GM21367 (cell line): ENCODE data around the gene MTG1.

ENCODE experiments used
- ATAC-seq: cut with Tn5 transposase; IDR thresholded peaks from one replicate; pipeline ENCODE4 v1.9.1; 2021; ENCODE audit not compliant: unreplicated experiment

Gene MTG1

DNA sequence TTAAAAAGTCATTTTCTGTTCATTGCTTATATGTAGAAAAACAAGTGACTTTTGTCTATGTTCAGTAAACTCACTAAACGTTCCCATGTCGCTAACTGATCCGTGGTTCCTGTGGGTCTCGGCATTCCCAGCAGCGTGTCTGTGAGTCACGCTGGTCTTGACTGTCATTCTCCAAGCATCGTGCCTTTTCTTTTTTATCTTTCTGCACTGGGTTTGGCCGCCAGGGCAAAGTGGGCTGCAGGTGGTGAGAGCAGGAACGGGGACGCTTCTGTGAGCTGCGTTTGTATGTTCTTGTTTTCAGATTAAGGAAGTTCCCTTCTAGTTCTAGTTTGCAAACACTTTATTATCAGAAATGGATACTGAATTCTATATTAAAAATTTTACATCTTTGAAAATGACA lies 53.0 kb downstream of the MTG1 start:
- no peak for ATAC-seq

DNA sequence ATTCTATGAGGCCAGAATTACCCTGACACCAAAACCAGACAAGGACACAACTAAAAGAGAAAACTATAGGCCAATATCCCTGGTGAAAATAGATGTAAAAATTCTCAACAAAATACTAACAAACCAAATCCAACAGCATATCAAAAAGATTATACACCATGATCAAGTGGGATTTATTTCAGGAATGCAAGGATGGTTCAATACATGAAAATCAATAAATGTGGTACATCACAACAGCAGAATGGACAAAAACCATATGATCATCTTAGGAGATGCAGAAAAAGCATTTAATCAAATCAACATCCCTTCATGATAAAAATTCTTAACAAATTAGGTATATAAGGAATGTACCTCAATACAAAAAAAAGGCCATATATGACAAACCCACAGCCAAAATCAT lies 54.2 kb downstream of the MTG1 start:
- no peak for ATAC-seq

DNA sequence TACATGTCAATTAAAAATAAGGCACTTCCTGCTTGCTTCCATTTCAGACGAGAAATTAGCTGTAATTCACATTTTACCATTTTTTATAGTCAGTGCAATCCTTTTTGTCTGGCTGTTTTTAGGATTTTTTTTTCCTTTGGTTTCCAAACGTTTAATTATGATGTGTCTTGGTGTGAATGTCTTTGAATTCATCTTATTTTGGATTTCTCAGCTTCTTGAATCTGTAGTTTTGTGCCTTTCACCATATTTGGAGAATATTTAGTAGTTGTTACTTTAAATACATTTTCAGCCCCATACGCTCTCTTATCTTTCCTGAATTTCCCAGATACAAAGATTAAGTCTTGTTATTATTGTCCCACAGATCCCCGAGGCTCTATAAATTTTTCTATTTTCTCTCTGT lies 57.4 kb downstream of the MTG1 start:
- no peak for ATAC-seq

DNA sequence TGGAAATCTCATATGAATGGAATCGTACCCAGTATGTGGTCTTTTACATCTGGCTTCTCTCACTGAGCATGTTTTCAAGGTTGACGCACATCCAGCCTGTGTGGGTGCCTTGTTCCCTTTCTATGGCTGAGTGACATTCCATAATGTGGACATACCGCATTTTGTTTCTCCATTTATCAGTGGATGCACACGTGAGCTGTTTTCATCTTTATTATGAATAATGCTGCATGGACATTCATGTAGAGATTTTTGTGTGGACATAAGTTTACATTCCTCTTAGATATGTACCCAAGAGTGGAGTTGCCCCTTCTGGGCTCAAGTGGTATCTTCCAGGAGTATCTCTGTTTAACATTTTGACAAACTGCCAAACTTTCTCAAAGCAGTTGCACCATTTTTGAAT lies 58.5 kb downstream of the MTG1 start:
- no peak for ATAC-seq

DNA sequence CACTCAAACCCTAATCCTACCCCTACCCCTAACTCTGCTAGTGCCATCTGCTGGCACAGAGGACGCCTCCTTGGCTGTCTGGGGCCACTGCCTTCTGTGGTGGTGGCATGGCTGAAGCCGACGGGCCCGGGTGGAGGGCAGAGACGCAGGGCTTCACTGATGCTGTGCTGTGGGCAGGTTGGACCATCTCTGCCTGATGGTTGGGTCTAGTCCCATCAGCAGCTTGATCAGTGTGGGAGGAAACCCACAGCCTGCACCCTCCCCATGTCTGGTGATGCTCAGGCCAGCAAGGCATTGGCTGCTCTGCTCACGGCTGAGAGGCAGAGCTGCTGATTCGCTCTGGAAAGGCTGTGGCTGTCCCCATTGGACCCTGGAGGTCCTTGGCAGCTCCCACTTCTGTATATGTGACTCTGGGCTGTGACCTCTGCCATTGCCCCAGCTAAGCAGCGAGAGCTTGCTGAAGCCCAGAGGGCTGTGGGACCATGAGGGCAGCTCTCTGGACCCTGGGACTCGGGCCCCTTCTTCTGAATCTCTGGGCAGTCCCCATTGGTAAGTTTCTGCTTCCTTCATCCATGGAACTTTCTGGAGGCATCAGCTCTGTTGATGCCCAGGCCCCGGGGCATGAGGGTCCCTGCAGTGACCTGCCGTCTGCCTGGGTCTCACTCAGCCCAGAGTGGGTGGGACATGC lies 59.7 kb downstream of the MTG1 start, which contains the start of gene SCART1:
Gene SCART1 (plus strand): TSS at position 430 of the 688 bp plus-strand sequence. CDS start 53 bp downstream, at position 483.
- ATAC-seq = no peak

DNA sequence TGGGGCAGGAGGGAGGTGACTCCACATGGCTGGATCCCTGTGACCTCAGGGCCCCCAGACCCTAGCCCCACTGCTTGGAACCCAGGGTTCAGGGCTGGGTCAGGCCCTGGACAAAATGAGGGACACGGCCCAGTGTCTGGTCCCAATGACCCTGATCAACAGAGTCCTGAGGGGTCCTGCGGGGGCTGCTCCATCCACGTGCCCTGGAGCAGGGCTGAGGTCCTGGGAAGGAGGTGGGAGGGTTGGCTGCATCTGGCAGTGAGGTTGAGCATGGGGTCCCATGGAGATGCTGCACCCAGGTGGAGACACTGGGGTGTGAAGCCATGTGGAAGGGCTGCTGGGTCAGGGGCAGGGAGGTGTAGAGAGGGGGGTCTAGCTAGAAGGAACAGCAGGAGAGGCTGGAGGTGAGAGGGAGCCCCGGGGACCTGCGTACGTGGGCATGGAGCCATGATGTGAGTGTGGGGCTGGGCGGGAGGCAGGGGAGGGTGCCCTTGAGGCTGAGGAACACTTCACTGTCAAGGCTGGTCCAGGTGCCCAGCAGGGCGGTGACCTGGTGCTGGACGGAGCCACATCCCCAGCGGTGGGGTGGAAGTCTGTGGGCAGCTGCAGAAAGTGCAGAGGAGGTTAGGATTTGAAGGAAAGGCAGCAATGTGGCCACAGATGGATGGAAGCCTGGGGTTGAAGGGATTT lies 60.4 kb downstream of the MTG1 start:
- no peak for ATAC-seq

DNA sequence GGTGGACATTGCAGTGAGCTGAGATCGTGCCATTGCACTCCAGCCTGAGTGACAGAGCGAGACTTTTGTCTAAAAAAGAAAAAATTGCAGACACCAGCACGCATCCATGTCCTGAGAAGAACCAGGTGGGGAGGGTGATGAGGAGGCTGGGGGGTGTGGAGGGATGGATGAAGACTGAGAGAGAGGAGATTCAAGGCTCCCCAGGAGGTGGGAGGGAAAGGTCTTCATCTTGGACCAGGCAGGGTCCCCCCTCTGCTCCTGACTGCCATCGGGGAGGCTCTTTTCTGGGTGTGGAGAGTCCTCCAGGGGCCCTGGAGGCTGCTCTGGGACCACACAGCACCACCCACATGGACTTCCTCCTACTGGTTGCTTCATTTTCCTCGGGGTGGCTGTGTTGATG lies 61.2 kb downstream of the MTG1 start:
- no peak for ATAC-seq

DNA sequence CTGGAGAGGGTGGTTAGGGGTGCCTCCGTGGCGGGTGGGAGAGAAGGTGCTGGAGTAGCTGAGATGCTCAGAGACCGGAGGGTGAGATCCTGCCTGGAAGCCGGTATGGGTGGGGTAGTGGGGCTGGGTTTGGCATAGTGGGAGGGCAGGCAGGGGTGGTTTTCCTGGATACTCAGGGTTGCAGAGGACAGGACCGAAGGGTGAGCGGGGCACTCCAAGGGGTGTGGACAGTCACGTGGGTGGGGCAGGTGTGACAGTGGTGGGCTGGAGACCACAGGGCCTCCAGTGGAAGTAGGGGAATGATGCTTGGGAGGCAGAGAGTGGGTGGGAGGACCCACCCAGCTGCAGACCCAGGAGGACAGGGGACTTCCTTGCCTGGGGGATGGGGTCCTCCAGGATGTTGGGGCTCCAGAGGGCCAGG lies 61.7 kb downstream of the MTG1 start:
- ATAC-seq = no peak

DNA sequence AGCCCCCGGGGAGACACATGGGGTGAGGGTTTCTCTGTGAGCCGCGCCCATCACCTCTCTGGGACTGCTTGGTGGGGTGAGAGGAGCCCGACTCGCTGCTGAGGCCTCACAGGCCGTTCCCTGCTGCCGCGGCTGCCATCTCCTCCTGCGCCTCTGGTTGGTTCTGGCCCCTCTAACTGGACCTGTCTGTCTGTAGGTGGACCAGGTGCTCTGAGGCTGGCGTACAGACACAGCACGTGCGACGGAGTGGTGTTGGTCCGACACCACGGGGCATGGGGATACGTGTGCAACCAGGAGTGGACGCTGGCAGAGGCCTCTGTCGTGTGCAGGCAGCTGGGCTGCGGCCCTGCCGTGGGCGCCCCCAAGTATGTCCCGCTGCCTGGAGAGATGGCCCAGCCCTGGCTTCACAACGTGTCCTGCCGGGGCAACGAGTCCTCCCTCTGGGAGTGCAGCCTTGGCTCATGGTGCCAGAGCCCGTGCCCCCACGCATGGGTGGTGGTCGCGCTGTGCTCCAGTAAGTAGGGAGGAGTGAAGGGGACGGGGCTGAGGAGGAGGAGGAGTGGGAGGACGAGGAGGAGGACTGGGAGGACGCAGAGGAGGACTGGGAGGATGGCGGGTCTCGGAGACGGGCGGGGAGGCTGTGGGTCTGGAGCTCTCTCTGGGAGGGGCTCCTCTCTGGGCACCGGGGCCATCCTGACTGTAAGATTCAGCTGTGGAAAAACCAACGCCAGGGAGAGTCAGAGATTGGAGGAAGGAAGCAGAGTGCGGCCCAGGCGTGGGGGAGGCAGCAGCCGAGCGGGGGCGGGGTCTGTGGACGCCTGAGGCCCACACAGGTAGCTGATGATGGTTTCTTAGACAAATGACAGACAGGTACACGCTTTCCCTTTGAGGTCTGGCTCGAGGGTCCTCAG lies 62.3 kb downstream of the MTG1 start:
- no peak for ATAC-seq

DNA sequence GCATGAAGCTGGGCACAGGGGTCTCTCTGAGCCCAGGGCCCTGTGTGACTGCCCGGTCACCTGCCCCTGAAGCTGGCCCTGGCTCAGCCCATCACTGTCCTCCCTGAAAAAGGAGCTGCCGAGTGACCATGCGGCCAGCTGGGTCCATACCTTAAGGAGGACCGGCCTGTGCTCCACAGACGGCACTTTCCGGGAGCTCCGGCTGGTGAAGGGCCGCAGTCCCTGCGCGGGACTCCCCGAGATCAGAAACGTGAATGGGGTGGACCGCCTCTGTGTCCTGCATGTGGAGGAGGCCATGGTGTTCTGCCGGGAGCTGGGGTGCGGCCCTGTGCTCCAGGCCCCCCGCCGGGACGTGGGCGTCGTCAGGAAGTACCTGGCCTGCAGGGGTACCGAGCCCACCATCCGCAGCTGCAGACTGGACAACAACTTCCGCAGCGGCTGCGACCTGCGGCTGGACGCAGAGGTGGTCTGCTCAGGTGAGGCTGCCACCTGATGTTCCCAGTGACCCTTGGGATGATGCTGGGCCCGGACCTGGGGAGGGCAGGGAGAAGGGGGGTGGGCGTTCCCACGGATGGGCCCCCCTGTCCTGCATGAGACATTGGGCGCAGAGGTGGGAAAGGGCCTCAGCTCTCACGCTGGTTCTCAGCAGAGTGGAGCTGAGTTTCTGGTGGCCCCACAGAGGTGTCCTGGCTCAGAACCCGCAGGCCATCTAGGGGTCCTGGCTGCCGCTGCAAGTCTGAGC lies 63.3 kb downstream of the MTG1 start:
- no peak for ATAC-seq

DNA sequence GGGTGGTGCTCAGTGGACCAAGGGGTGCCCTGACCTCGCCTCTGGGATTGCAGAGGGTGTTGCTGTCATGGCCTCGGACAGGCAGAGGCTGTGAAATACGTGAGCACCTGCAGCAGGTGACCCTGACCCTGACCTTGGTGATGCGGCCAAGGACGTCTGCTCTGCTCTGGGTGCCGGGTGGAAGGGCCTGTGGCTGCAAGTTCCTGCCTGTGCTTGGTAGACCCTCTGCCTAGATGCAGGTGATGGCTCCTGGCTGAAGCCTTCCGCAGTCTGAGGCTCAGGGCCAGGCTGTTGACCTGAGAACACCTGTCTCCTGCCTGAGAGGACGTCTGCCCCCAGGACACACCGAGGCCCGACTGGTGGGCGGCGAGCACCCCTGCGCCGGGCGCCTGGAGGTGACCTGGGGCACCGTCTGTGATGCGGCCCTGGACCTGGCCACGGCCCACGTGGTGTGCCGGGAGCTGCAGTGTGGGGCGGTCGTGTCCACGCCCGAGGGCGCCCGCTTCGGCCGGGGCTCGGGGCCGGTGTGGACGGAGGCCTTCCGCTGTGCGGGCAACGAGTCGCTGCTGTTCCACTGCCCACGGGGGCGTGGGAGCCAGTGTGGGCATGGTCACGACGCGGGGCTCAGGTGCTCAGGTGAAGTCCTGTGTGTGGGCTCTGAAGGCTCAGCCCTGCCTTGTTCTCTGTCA lies 64.2 kb downstream of the MTG1 start:
- no peak for ATAC-seq

DNA sequence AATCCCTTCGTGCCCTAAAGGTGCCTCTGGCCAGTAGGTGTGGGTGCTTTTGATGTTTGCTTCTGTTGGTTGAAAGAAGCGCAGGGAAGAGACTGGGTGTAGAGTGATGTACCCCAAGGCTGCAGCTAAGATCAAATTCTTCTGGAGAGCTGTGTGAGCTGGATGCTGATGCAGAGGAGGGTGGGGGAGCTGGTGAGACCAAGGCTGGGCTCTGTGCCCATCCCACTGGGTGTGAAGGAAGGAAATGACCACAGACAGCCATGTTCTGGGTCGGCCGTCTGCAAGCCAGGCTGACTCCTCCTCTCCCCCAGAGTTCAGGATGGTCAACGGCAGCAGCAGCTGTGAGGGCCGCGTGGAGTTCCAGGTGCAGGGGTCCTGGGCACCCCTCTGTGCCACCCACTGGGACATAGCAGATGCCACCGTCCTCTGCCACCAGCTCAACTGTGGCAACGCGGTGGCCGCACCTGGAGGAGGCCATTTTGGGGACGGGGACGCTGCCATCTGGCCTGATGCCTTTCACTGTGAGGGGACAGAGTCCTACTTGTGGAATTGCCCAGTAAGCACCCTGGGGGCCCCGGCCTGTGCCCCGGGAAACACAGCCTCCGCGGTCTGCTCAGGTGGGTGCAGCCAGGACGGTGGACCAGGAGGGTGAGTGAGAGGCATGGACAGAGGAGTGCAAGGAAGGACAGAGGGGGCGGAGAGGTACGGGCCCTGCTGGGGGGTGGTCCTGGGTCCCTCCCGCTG lies 64.9 kb downstream of the MTG1 start:
- ATAC-seq = no peak

DNA sequence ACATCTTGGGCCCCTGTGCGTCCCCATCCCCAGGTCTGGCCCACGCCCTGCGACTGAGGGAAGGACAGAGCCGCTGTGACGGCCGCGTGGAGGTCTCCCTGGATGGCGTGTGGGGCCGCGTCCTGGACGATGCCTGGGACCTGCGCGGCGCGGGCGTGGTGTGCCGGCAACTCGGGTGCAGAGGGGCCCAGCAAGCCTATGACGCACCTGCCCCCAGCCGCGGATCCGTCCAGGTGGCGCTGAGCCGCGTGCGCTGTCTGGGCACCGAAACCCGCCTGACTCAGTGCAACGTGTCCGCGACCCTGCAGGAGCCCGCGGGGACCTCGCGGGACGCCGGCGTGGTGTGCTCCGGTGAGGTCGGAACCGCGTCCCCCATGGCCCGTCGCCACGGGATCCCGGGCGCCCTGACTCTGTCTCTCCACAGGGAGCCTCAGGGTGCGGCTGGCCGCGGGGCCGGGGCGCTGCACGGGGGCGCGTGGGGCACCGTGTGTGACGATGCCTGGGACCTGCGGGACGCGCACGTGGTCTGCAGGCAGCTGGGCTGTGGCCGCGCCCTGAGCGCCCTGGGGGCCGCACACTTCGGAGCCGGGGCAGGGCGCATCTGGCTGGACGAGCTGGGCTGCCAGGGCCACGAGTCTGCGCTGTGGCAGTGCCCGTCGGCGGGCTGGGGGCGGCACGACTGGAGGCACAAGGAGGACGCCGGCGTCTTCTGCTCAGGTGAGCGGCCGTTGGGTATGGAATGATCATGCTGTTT lies 65.7 kb downstream of the MTG1 start:
- ATAC-seq = no peak

DNA sequence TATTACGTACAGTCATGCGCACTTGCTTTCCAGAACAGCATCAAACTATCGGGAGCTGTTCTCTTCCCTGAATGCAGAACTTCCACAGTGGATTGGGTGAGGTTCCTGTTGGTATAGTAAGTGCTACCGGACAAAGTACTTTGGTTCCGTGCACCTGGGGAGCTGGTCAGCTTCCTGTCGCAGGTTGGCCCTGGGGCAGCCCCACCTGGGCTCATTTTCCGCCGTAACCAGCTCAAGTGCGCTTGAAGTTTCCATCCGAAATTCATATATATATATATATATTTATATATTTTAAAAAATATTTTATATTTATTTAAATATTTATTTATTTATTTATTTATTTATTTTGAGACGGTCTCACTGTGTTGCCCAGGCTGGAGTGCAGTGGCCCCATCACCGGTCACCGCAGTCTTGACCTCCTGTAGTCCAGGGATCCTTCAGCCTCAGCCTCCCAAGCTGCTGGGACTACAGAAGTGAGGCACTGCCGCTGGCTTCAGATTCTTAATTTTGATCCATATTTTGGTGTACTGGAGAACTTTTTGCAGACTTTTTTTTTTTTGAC lies 66.3 kb downstream of the MTG1 start:
- ATAC-seq = no peak

DNA sequence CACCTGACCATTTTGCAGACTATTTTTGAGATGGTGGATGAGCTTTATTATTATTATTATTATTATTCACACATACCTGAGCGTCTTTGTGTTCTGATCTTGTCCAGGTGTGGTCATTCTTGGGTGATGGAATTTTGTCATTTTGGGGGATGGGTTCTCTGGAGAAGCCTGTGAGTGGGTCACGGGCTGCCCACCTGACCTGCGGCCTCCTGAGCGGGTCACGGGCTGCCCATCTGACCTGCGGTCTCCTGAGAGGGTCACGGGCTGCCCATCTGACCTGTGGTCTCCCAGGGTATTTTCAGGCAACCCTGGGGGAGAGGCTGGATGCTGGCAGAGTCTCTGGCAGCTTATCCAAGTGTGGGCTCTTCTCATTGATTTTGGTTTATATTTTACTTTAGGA lies 67.1 kb downstream of the MTG1 start:
- ATAC-seq = no peak

DNA sequence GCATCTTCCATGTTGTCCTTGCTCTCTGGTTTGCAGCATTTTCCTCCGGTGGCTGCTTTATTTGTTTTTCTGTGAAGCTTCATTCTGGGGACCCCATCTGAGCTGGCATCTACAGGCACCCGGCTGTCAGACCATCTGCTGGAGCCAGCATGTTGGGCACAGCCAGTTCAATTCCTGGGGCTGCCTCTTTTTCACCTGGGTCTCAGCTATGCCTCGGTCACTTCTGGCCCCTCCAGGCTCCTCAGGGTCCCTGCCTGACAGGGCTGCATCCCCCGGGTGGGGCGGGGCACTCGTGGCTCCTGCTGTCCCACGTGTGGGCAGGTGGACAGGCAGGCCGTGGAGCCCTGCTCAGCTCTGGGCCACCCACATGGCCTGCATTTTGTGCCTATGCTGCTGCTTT lies 67.9 kb downstream of the MTG1 start:
- no peak for ATAC-seq

DNA sequence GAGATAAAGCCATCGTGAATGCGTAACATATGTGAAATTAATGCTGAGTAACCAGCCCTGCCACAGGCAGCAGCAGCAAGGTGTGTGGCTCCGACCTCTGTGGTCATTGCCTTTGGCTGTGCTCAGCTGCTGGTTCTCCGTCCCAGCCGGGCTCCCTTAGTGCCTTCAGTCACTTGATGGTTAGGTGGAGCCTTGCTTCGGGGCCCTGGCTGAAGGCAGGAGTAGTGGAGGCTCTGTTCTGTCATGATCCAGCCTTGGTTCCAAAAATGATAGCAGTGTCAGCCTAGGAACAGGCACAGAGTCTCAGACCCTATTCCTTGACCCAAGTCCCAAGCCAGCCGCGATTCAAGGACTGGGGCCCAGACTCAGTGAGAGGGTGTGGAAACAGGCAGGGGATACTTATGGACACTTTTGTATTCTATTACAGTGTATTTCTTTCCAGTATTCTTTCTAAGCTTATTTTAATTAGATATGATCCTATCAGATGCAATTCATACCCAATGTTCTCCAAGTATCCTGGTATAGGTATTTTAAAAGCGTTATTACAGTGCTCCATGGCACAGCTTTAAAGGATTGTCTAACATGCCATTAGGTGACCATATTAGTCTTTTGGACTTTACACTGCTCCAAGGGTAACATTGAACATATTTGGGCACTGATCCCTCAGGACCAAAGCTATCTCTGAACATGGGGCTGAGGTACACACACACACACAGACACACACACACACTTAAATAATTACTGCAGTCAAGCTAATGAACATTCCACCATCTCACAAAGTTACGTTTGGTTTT lies 68.8 kb downstream of the MTG1 start:
- ATAC-seq = no peak

DNA sequence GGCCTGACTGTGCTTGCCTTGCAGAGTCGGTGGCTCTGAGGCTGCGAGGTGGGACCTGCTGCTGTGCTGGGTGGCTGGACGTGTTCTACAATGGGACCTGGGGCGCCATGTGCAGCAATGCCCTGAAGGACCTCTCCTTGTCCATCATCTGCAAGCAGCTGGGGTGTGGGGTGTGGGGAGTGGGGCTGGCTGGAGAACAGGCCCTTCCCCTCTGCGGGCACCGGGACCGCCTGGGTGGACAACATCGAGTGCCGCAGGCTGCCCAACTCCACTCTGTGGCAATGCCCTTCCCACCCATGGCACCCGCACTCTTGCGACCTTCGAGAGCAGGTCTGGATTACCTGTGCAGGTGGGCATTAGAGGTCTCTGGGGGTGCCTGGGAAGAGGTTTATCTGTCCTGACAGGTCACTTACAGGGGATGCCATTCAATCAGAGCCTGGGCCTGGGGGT lies 70.7 kb downstream of the MTG1 start:
- no peak for ATAC-seq
